GM11168 (cell line): ENCODE measurements around the gene RBM19.
"Not testable (repeated sequence)": the region's sequence is repeated elsewhere in the genome, so short reads cannot be mapped to it uniquely, and the experiment has no call there.

Experiments
- in situ Hi-C: fragments of 300-500 bp; cut with MboI; formaldehyde crosslinking; loops from one replicate; pipeline ENCODE4 v1.12.0; 2022; ENCODE audit warnings: low sequenced_read_pairs; ENCODE audit not compliant: unreplicated experiment

Gene RBM19

GRCh38 chr12:113820309-113820708, 145.8 kb downstream of the RBM19 start:
- in situ Hi-C loops, result no loop called here

GRCh38 chr12:113819495-113819894, 146.6 kb downstream of the RBM19 start:
- in situ Hi-C loops, result no loop called here

DNA sequence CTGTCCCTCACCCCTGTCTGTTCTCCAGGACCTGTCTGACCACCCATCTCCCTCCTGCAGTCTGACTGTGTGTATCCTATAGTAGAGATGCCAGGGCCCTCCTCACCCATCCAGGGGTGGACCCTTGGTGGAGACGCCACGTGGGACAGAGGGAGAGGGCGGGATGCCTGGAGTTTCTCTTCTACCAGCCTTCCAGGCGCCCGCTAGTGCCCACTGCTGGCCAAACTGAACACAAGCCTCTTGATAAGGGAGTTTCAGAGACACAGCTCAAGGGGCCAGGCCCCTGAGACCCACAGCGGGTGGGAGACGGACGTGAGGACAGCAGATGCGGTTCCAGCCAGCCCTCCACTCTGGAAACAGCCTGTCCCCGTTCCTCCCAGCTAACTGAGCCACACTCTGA, 147.3 kb downstream of the RBM19 start:
- in situ Hi-C loops, result no loop called here

GRCh38 chr12:113818283-113818682, 147.8 kb downstream of the RBM19 start:
- in situ Hi-C loops, result no loop called here

DNA sequence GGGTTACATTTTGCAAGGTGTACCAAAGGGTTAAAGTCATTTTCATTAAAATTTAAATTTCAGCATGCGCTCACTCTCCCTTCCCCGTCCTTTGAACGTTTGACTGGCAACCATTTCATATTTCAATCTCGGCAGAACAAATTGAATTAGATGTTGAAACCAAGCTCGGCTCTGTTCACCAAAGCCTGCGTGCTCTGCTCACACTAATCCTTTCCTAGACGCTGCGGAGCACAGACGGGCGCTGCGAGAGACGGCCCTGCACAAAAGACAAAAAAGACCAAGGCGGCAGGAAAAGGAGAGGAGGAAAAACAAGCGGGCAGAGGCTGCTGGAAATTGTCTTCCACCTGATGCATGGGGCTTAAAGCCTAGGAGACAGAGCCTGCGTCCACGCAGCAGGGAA, 149.3 kb downstream of the RBM19 start:
- in situ Hi-C loops, result no loop called here

GRCh38 chr12:113815031-113815430, 151.1 kb downstream of the RBM19 start:
- in situ Hi-C loops, result no loop called here

- in situ Hi-C loops, result no loop called here
Measured at GRCh38 chr12:113813229-113813541, 152.9 kb downstream of the RBM19 start.

GRCh38 chr12:113812411-113813228, 153.5 kb downstream of the RBM19 start:
- in situ Hi-C loops, result no loop called here

- in situ Hi-C loops, result not testable (repeated sequence)
Measured at GRCh38 chr12:113809462-113810220, 156.5 kb downstream of the RBM19 start.

DNA sequence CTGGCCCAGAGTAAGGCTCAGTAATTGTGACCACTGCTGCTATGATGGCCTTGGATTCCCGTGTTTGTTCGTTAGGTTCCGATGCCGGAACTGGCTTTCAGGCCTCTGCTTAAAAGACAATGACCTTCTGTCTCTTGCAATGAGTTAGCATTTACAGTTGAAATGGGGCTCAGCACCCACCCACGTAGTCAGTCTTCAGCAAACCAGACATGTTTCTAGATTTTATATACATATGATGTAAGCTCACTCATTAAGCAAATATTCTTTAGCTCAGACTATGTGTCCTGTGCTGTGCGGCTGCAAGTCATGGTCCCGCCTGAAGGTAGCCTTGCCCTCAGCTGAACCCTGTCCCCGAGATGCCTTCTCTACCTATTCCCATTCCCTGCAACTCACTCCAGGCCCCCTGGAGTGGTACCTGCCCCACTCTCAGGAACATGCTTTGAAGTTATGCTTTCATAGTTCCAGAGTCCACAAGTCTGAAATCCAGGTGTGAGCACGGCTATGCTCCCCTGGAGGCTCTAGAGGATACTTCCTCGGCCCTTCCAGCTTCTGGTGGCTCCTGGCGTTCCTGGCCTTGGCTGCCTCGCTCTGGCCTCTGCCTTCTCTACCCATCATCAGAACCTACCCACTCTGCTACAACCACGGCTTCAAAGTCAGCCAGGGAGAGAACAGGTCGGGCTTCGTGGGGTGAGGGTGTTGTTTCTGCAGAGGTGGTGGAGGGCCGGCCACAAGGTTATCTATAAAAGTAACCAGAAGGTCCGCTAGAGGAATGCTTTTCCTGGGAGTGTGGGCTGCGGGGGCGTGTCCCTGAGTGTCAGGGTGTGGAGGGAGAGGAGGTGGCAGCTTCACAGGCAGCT, 157.8 kb downstream of the RBM19 start:
- in situ Hi-C loops, result no loop called here

DNA sequence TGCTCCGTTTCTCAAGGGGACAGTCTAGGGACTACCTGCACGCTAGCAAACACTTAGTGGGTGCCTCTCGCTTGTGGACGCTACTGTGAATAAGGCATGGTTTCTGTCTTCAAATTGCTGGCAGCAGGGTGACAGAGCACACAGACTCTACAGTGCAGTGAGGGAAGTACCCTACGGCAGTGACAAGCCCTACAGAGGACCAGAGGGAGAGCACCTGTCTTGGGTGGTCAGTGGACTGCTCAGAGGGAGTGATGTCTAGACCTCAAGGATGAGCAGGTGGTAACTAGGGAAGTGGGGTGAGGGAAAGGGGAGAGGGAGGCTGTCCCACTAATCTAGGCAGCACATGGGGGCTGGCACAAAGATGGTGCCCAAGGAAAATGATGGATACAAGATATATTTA, 160.5 kb downstream of the RBM19 start:
- in situ Hi-C loops, result no loop called here

DNA sequence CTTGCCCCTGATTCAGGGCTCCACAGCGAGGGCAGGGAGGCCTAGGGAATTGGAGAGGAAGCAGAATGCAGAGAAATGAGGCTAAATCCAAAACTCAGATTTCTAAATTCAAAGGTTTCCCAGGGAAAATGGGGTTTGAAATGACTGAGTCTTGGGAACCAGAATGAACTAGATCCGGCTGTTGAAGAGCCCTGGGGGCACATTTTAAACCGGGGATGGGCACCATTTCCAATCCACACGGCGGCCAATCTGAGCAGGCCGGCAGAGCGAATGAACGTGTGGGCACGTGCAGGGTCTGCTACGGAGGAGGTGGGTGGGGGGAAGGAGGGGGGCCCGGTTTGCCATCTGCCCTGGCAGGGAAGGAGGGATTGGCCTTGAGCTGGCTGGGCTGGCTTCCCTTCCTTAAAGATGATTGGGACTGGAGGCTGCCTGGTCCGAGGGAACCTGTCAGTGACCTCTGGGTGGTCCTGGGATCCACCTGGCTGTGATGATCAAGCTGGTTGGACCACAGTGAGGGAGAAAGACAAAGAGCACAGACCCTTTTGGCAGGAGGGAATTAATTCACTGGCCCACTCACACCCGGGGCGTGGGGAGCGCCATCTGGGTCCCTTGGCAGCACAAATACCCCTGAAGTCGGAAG, 161.0 kb downstream of the RBM19 start:
- in situ Hi-C loops, result no loop called here

DNA sequence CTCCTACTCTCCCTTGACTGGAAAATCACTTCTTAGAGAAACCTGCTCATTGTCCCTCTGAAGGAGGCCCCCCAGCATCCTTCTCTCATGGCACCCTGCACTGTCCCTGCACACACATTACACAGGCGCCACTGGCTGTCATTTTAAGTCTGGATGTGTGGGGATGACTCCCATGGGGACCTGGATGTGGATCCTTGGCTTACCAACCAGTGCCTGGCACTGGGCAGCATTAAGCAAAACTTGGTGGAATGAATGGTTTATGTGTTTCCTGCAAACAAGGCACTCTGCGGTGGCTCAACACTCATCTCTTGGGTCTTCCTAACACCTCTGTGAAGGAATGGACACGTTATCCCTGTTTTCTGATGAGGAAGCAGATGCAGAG, 162.4 kb downstream of the RBM19 start:
- in situ Hi-C loops, result no loop called here

GRCh38 chr12:113802966-113803758, 163.0 kb downstream of the RBM19 start:
- in situ Hi-C loops, result no loop called here

DNA sequence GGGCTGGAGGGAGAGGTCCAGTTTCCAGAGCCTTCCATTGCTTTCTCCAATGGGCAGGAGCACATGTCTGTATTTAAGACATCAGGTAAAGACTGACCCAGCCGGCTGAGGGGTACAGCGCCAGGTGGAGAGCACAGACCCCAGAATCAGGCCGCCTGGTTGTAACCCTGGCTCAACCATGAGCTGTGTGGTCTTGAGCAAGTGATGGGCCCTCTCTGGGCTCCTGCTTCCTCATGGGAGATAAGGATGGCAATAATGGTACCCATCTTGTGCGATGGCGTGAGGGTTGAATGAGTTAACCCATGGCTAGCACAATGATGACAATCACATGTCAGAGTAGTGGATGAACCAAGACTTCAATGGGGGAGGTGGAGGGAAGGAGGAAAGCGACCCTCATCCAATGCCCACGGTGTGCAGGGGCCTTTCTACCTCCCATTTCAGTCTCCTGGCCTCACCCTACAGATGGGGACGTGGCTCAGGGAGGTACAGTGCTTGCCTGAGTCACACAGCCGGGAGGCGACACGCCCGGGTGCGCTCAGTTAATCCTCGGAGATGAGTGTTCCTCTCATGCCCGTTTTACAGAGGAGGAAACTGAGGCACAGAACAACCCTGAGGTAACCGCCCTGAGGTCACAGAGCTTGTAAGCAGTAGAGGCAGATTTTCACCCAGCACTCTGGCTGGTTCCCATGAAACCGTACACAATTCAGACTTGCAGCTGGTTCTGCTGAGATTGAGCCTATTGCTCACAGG, 163.9 kb downstream of the RBM19 start:
- in situ Hi-C loops, result no loop called here

GRCh38 chr12:113800201-113800600, 165.9 kb downstream of the RBM19 start:
- in situ Hi-C loops, result no loop called here

DNA sequence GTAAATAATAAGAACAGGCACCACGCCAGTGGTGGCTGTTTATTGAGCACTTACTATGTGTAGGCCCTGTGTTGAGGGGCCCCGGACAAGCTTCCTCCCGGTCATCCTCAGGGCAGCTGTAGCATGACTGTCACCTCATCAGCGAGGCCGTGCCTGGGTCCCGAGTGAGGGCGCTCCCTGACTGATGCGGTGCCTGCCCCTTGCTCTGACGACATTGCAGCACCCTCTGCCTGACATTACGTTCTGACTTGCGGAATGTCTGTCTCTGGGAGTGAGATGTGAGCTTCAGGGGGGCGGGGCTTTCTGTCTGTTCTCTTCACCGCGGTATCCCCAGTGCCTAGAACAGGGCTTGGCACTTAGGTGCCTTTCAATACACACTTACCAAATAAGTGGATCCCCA, 167.6 kb downstream of the RBM19 start:
- in situ Hi-C loops, result no loop called here

DNA sequence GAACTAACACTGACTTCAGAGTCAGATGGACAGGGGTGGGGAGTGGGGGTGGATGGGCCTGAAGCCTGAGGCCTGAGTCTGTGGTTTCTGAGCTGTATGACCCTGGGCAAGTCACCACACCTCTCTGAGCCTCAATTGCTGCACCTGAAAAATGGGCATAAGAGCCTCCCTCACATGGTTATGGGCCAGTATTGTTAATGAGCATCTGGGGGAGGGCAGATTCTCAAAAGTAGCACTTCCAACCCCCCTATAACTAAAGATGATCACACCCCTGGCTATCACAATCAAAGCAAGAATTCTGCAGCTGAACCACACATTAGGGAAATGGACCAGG, 168.6 kb downstream of the RBM19 start:
- in situ Hi-C loops, result no loop called here

GRCh38 chr12:113796852-113797534, 169.1 kb downstream of the RBM19 start:
- in situ Hi-C loops, result no loop called here
